NCI-H526 (cell line): ENCODE data around the gene LMOD3.

ENCODE experiments used
- DNase-seq, 2 experiments: peaks; one replicate each; lab custom pipeline; 2025; lab: John Stamatoyannopoulos, UW

Gene LMOD3

DNA sequence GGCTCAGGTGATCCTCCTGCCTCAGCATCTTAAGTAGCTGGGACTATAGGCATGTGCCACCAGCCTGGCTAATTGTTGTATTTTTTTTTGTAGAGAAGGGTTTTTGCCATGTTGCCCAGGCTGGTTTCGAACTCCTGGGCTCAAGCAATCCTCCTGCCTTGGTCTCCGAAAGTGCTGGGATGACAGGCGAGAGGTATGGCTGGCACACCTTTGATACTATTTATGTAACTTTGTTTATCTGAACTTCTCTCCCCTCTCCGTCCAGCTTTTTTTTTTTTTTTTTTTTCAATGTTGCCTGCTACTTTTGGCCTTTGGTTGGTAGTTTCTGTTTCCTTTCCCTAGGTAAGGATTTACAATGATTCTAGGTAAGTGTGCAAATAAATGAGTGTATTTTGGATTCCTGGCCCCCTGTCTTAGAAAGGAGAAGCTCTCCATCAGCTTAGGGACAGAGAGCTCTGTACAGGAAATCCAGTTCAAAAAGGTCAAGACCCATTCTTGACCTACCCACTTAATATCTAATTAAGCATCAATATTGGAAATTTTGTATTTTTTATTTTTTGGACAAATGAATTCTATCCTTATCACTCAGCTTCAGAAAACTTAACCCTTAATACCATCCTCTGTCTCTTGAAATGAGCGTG is 30.9 kb downstream of the LMOD3 start:
- DNase-seq, result no peak

GRCh38 chr3:69090021-69090420 is 32.4 kb downstream of the LMOD3 start:
- DNase-seq, result no peak

DNA sequence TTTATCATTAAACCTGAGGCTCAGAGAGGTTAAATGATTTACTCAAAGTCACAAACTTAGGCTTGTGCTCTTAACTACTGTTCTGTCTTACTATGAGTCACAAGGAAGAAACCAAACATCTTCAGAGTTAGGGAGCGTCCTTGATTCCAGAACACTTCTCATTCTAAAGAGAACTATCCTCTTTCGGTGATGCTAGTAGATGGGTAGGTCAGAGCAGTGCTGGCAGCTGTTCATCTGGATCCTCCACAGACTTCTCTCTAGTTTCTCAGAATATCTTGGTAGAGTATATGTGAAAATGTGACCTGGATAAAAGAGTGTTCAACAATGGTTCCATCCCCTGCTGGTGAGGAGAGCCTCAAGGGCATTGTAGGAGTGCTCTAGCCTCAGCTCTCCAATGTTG is 34.3 kb downstream of the LMOD3 start:
- no peak for DNase-seq

DNA sequence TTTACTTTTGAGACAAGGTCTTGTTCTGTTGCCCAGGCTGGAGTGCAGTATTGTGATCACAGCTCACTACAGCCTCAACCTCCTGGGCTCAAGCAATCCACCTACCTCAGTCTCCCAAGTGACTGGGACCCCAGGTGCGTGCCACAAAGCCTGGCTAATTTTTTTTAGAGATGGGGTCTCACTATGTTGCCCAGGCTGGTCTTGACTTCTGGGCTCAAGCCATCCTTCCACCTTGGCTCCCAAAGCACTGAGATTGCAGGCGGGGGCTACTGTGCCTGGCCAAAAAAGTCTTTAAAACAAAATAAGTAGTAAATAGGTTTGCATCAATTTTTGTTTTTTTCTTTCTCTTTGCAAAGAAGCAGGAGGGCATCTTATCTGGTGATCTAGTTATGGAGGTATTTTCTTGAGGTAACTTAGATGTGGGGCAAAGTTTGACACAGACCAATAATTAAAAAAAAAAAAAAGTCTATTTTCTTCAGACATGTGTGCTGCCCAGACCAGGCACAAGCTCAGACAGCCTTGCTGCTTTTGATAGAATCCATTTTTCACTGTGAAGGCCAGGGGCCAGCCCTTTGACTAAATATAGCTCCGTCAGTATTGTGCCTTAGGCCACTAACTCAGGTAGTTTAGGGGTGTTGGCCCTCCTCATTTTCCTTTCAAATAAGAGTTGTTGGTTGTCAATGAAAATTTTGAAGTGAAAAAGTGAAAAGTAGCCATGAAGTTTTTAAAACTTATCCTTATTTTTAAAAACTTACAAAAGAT is 35.2 kb downstream of the LMOD3 start:
- DNase-seq, result no peak

DNA sequence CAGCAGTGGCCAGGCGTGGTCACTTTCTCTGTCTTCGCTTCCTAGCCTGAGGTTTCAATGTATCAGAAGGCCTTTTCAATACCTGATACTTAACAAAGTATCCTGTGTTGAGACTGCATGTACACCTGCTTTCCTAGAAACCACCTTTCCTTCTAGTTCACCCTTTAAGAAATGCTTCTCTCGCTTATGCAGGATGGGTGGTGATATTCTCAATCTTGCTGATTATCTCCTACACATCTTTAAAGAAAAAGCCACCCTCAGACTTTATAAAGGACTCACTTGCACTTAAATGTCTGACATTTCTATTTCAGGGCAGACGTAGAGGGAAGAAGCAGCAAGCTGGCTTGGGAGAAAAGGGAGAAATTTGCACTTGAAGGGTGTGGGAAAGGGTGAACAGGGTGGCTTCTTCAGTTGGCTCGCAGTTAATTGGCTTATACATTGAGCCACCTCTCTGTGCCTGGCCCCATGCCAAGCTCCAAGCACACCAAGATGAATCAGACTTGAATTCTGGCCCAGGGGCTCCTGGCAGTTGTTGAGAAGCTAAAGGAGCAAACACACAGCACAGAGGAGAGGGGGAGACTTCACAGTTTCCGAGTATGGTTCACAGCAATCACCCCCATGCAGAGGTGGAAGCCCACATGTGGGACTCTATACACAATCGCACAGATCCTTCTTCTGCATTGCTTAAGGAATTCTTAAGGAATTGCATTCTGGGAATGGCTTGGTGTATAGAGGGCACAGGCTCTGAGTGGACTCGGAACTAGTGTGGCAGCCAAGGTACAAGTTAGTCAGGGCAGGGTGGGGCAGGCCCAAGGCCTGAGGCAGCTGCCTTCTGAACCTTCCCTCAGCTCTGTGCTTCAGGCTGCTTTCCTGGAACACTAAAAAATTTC is 36.3 kb downstream of the LMOD3 start:
- DNase-seq, result peak in 1 of 2 experiments; percentile 41

GRCh38 chr3:69085168-69085832 is 37.1 kb downstream of the LMOD3 start:
- peak in 1 of 2 experiments; percentile 28 for DNase-seq

GRCh38 chr3:69084326-69085167 is 37.8 kb downstream of the LMOD3 start, which contains the start of gene ARL6IP5:
Gene ARL6IP5, plus strand, starts transcription at chr3:69084937. Its CDS starts 111 bp downstream, at chr3:69085048.
- peak; percentile 87 to 90 for DNase-seq

DNA sequence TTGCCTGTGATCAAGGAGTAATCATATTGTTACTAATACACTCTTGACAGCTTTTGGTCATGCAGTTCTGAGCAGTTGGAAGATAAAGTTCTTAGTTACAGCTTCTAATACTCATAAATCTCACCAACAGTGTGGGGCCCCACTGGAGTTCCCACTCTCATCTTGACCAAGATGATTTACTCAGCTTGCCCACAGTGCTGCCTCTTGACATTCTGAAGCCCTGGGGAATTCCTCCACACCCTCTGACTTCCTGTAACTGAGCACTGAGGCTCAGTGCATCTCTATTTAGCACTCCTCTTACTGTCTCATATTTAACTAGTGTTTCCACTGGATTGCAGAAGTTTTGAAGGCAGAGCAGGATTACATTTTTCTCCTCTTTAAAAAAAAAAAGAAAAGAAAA is 39.6 kb downstream of the LMOD3 start:
- no peak for DNase-seq

DNA sequence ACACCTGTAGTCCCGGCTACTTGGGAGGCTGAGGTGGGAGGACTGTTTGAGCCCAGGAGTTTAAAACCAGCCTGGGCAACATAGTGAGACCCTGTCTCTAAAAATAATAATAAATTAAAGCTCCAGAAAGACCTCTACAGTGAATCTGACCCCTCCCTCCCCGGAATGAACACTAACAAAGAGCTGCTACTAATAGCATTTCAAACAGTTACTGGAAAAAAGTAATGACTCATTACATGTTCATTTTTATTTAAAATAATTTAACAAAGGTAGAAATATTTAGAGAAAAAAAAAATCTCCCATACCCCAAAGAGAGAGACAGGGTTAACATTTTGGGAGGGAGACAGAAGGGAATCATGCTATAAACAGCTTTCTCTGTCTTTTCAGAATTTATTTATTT is 40.0 kb downstream of the LMOD3 start:
- DNase-seq, result no peak

DNA sequence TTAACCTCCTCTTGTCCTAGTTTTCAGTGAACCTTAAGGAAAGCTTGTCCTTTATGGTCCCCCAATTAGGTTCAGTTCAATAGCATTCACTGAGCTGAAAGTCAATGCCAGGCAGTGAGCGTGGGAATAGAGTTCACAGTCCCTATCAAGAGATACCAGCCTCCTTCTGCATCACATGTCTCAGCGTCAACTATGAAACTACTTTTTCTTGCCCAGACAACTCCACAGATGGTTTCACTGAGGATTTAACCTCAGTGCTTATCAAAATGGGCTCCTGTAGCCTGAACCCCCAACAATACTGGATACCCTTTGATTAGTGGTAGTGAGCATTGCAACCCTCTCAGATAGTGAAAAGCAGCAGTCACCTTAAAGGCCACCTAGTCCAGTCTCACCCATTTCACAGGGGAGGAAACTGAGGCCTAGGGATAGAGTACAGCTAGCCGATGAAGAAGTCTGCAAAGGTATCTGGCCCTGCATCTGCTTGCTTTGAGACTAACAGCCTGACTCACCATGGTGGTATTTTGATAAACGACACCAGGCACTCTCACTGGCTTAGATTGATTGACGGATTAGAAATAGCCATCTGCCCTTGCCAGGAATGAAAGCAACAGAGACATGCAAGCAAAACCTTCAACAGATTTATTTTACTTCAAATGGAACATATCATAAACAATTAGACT is 40.7 kb downstream of the LMOD3 start:
- DNase-seq, result no peak

GRCh38 chr3:69080233-69080920 is 42.0 kb downstream of the LMOD3 start, which contains the start of gene UBA3:
Gene UBA3, minus strand, starts transcription at chr3:69080365. Its CDS starts 12 bp downstream, at chr3:69080353.
- DNase-seq, result peak; percentile 46 to 92

DNA sequence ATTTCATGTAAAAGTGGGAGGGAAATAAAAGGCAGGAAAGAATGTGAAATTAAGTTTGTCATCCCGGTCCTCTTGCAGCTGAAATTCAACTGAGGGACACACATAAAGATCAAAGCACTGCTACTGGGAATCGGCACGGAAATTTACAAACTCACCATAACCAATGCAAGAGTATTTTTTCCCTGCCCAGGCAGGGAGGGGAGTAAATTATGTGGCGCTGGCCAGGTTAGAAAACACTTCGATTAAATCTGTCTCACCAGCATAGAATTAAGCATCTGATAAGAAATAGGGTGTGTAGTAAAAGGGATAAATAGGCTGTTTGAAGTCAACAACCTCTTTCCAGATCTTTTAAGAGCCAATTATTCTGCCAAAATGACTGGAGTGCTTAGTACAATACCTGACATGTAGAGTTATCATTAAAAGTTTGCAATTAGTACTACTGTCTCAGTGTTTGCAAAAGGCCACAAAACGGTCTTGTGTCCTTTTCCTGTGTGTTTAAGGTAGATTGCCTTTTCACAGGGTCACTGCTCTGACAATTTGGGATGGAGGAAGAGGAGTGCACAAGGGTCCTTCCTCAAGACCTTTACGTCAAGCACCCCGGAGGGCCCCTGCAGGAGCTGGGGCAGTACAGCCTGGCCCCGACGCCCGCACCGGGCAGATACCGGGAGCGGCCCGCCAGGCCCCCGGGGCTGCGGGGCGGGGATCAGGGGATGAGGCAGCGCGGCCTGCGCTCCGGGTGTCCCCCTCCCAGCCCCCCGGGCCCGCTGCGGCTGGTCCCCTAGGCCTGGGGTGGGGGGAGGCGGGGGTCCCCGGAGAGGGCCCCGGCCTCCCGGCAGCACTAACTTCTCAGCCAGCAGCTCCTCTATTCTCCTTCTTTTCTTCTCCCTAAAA is 42.9 kb downstream of the LMOD3 start:
- DNase-seq, result peak in 1 of 2 experiments; percentile 29

GRCh38 chr3:69072928-69073327 is 49.5 kb downstream of the LMOD3 start:
- no peak for DNase-seq

DNA sequence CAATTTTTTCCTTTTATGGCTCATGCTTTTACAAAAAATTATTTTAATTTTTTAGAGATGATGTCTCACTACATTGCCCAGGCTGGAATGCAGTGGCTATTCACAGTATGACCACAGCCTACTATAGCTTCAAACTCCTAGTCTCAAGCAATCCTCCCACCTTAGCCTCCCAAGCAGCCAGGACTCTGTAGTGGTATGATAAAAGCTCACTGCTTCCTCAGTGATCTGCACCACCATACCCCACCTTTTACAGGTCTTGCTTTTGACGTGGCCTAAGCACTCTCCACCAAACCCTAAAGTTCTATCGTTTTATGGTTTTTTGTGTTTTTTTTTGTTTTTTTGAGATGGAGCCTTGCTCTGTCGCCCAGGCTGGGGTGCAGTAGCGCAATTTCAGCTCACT is 56.3 kb downstream of the LMOD3 start:
- no peak for DNase-seq

GRCh38 chr3:69065318-69065964 is 57.0 kb downstream of the LMOD3 start:
- no peak for DNase-seq

- no peak for DNase-seq
Measured at GRCh38 chr3:69063636-69064035, 58.8 kb downstream of the LMOD3 start.

- no peak for DNase-seq
Measured at GRCh38 chr3:69059688-69060087, 62.7 kb downstream of the LMOD3 start.

DNA sequence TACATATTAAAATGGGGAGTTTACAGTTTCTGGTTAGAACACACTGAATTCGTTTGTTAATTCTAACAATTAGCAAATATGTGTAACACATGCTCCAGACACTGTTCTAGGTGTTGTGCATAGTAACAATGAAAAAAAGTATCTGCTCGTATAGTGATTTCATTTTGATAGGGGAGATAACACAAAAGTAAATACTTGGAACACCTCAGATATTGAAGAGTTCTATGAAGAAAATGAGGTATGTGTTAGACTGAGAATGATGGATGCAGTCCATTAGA is 63.5 kb downstream of the LMOD3 start:
- DNase-seq, result no peak
